Measurements from ENCODE around the gene PTPN20. TPM values are rescaled to one million over a fixed set of nuclear protein-coding genes. Genes with fewer than 3 reads are reported as not detected.

The PTPN20 gene
- total RNA-seq, 1 experiment from 2014 or later = not detected

- intact Hi-C loops (cut with micrococcal nuclease; ENCODE audit: unreplicated experiment) = no loop called here
- DNase-seq = no peak
- no peaks in the 10 kb centered on the region for H3K9me3 ChIP-seq
- Mint-ChIP-seq H3K4me3 (ENCODE audit: unreplicated experiment) (no peak overlapping the region), H3K27me3 (ENCODE audit: insufficient read depth, unreplicated experiment) (peaks cover 12% of the 10 kb centered on the region), H3K27ac (ENCODE audit: unreplicated experiment) (no peak overlapping the region), H3K4me1 (ENCODE audit: low read depth, unreplicated experiment) (no peaks in the 10 kb centered on the region), H3K9me3 (ENCODE audit: unreplicated experiment) (no peaks in the 10 kb centered on the region), H3K36me3 (ENCODE audit: insufficient read depth, unreplicated experiment) (no peaks in the 10 kb centered on the region)
- ChIA-PET POLR2A (no interaction called here), CTCF (no interaction called here)
- TF ChIP-seq CTCF (IDR thresholded peaks at IDR 0.05; ENCODE audit: insufficient read depth in 1 of 2, low read depth in 1 of 2, low read length in 1 of 2, severe bottlenecking in 1 of 2, unreplicated experiment in 1 of 2) = no peak
- H3K27me3 ChIP-seq (replicated peaks; ENCODE audit: control insufficient read depth, insufficient read depth, low read length) = no peaks in the 10 kb centered on the region
- no peaks in the 10 kb centered on the region for H3K36me3 ChIP-seq (ENCODE audit: control insufficient read depth, insufficient read depth, low read length)
- no TSS peak for BruUV-seq (replicated peaks)
- no peak overlapping the region for H3K4me3 ChIP-seq (ENCODE audit: low read depth, low read length)
- H3K4me1 ChIP-seq = no peaks in the 10 kb centered on the region
These were observed 105.3 kb downstream of the PTPN20 start for GRCh38 chr10:47016564-47016963.

GRCh38 chr10:47018026-47018735, 107.0 kb downstream of the PTPN20 start:
- no peak for DNase-seq
- H3K9me3 ChIP-seq = no peaks in the 10 kb centered on the region
- Mint-ChIP-seq H3K4me3 (ENCODE audit: unreplicated experiment) (no peak overlapping the region), H3K27ac (ENCODE audit: unreplicated experiment) (no peak overlapping the region), H3K36me3 (ENCODE audit: insufficient read depth, unreplicated experiment) (no peaks in the 10 kb centered on the region), H3K4me1 (ENCODE audit: low read depth, unreplicated experiment) (no peaks in the 10 kb centered on the region), H3K27me3 (ENCODE audit: insufficient read depth, unreplicated experiment) (peaks cover 6% of the 10 kb centered on the region), H3K9me3 (ENCODE audit: unreplicated experiment) (no peaks in the 10 kb centered on the region)
- no peak for TF ChIP-seq CTCF (IDR thresholded peaks at IDR 0.05; ENCODE audit: insufficient read depth in 1 of 2, low read depth in 1 of 2, low read length in 1 of 2, severe bottlenecking in 1 of 2, unreplicated experiment in 1 of 2)
- H3K27me3 ChIP-seq (replicated peaks; ENCODE audit: control insufficient read depth, insufficient read depth, low read length) = no peaks in the 10 kb centered on the region
- intact Hi-C loops (cut with micrococcal nuclease; ENCODE audit: unreplicated experiment) = no loop called here
- no peak overlapping the region for H3K4me3 ChIP-seq (ENCODE audit: low read depth, low read length)
- CTCF ChIA-PET = no interaction called here
- POLR2A ChIA-PET = no interaction called here
- BruUV-seq (replicated peaks) = no TSS peak
- no peaks in the 10 kb centered on the region for H3K36me3 ChIP-seq (ENCODE audit: control insufficient read depth, insufficient read depth, low read length)
- H3K4me1 ChIP-seq = no peaks in the 10 kb centered on the region

- H3K27me3 Mint-ChIP-seq (ENCODE audit: insufficient read depth, unreplicated experiment) = peaks cover 4% of the 10 kb centered on the region
- BruUV-seq (replicated peaks) = no TSS peak
- TF ChIP-seq CTCF (IDR thresholded peaks at IDR 0.05; ENCODE audit: insufficient read depth in 1 of 2, low read depth in 1 of 2, low read length in 1 of 2, severe bottlenecking in 1 of 2, unreplicated experiment in 1 of 2) = no peak
- no peak overlapping the region for H3K4me3 ChIP-seq (ENCODE audit: low read depth, low read length)
- no peaks in the 10 kb centered on the region for H3K4me1 Mint-ChIP-seq (ENCODE audit: low read depth, unreplicated experiment)
- POLR2A ChIA-PET = no interaction called here
- no peaks in the 10 kb centered on the region for H3K27me3 ChIP-seq (replicated peaks; ENCODE audit: control insufficient read depth, insufficient read depth, low read length)
- H3K36me3 ChIP-seq (ENCODE audit: control insufficient read depth, insufficient read depth, low read length) = no peaks in the 10 kb centered on the region
- no peaks in the 10 kb centered on the region for H3K9me3 ChIP-seq
- no peaks in the 10 kb centered on the region for H3K9me3 Mint-ChIP-seq (ENCODE audit: unreplicated experiment)
- H3K4me3 Mint-ChIP-seq (ENCODE audit: unreplicated experiment) = no peak overlapping the region
- DNase-seq = no peak
- no peaks in the 10 kb centered on the region for H3K36me3 Mint-ChIP-seq (ENCODE audit: insufficient read depth, unreplicated experiment)
- intact Hi-C loops (cut with micrococcal nuclease; ENCODE audit: unreplicated experiment) = no loop called here
- H3K4me1 ChIP-seq = no peaks in the 10 kb centered on the region
- no peak overlapping the region for H3K27ac Mint-ChIP-seq (ENCODE audit: unreplicated experiment)
- CTCF ChIA-PET = no interaction called here
These were observed 108.2 kb downstream of the PTPN20 start for GRCh38 chr10:47019155-47020145.

Measured in Caco-2 (cell line).